NCI-H187 (cell line): ENCODE measurements around the gene KRT78.
"Not testable (repeated sequence)": the region's sequence is repeated elsewhere in the genome, so short reads cannot be mapped to it uniquely, and the experiment has no call there.

Source experiments
- DNase-seq, 2 experiments: peaks; one replicate each; lab custom pipeline; 2025; lab: John Stamatoyannopoulos, UW

The KRT78 gene

GRCh38 chr12:52848661-52849255 lies at the start of gene KRT78:
Gene KRT78 (minus strand): TSS chr12:52848994. CDS start chr12:52848930, 64 bp downstream.
- DNase-seq = no peak

- no peak for DNase-seq
Observed at GRCh38 chr12:52896190-52897100, 47.7 kb upstream of the KRT78 start.

- DNase-seq = no peak
Observed at GRCh38 chr12:52895726-52896189, 47.0 kb upstream of the KRT78 start.

GRCh38 chr12:52892974-52893373 lies 44.2 kb upstream of the KRT78 start:
- DNase-seq = no peak

GRCh38 chr12:52892207-52892852 lies 43.5 kb upstream of the KRT78 start:
- DNase-seq = no peak

GRCh38 chr12:52891044-52891443 lies 42.2 kb upstream of the KRT78 start:
- DNase-seq = no peak

- DNase-seq = no peak
Observed at GRCh38 chr12:52890417-52890816, 41.6 kb upstream of the KRT78 start.

- DNase-seq = peak; percentile 39 to 78
Observed at GRCh38 chr12:52884526-52885293, 35.9 kb upstream of the KRT78 start.

- not testable (repeated sequence) for DNase-seq
Observed at GRCh38 chr12:52880499-52880898, 31.7 kb upstream of the KRT78 start.

- peak; percentile 60 to 86 for DNase-seq
Observed at GRCh38 chr12:52879394-52880351, 30.9 kb upstream of the KRT78 start.

GRCh38 chr12:52878507-52879393 lies 30.0 kb upstream of the KRT78 start:
- DNase-seq = no peak

- no peak for DNase-seq
Observed at GRCh38 chr12:52877242-52877641, 28.4 kb upstream of the KRT78 start.

GRCh38 chr12:52876372-52876771 lies 27.6 kb upstream of the KRT78 start:
- DNase-seq = peak in 1 of 2 experiments; percentile 50

GRCh38 chr12:52874573-52875435 lies 26.0 kb upstream of the KRT78 start:
- DNase-seq = no peak

GRCh38 chr12:52873832-52874572 lies 25.2 kb upstream of the KRT78 start:
- DNase-seq = no peak

- DNase-seq = no peak
Observed at GRCh38 chr12:52873513-52873831, 24.7 kb upstream of the KRT78 start.

GRCh38 chr12:52872644-52873389 lies 24.0 kb upstream of the KRT78 start:
- DNase-seq = no peak
